Hematopoietic multipotent progenitor cell treated with erythropoietin and hydrocortisone succinate and interleukin-3 and kit ligand, for 6 days (in vitro differentiated cells): Measurements from ENCODE around the gene RB1.
"Not testable (repeated sequence)": the region's sequence is repeated elsewhere in the genome, so short reads cannot be mapped to it uniquely, and the experiment has no call there.

ENCODE experiments used
- DNase-seq: peaks from one replicate; pipeline ENCODE4 v3.0.0-alpha.2; 2015

RB1 gene

DNA sequence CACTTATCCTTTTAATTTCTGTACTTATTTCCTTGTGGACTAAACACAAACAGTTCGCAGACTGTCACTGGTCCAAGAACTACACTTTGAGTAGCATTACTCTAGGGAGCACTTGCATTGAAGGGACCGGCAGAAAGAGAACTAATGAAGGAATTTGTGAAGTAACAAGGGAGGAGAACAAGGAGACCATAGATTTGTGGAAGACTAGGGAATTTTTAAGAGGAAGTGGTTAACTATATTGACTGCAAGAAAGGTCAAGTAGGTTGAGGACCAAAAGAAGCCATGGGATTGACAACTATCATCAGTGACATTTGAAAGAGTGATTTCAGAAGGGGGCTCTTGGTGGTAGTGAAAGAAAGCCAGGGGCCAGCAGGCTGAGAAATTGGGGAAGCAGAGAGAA is 4.0 kb upstream of the RB1 start:
- DNase-seq, result no peak

DNA sequence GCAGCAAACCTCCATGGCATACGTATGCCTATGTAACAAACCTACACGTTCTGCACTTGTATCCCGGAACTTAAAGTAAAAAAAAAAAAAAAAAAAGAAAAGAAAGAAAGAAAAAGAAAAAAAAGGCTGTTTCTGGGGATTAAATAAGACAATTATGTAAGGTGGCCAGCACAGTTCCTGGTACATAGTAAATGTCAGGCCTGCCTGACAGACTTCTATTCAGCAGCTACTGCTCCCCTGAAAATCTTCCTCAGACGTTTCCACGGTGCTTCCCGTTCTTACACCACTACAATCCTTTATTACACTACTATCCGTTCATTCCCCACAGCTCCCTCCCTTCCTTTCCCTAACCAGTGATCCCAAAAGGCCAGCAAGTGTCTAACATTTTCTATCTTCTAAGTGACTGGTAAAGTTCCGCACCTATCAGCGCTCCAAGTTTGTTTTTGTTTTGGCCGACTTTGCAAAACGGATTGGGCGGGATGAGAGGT is 636 bp upstream of the RB1 start:
- no peak for DNase-seq

DNA sequence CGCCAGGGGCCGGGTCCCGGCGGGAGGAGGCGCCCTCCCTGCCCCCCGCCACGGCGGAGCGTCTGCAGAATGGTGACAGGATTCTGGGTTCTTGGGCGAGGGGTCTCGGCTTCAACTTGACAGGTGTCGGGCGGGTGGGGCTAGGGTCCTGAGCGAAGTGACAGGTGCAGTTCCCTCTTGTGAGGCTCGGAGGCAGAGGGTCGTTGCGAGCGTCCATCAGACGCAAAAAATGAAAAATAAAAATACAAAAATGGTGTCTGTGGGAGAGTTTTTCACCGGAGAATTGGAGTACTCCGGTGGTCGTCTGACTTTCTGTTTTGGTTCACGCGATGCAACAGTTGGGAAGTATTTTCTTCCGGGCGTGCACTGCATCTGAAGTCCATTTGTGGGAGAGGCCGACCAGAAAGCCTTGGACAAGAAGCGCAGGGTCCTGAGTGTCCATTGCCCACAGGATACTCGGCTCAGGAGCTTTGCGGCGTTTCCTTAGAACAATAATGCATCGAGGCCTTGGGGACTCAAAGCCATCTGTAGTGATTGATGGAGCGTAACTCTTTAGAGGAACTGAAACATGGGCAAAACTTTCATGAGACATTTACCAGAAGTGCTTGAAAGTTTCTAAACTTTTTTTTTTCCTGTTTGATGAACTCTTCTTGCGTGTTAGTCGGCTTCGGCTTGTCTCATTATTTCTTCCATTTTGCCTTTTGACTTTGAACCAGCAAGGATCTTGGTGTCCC is 759 bp downstream of the RB1 start:
- peak; percentile 71 for DNase-seq

DNA sequence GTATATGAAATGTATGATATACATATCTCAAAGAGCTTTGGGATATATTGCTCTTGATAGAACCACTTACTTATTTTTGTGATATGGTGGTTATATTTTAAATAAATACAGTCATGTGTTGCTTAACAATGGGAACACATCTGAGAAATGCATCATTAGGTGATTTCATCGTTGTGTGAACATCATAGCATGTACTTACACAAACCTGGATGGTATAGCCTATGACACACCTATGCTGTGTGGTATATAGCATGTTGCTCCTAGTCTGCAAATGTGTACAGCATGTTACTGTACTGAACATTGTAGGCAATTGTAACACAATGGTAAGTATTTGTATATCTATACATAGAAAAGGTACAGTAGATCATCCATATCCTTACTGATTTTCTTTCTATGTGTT is 7.7 kb downstream of the RB1 start:
- DNase-seq, result no peak

DNA sequence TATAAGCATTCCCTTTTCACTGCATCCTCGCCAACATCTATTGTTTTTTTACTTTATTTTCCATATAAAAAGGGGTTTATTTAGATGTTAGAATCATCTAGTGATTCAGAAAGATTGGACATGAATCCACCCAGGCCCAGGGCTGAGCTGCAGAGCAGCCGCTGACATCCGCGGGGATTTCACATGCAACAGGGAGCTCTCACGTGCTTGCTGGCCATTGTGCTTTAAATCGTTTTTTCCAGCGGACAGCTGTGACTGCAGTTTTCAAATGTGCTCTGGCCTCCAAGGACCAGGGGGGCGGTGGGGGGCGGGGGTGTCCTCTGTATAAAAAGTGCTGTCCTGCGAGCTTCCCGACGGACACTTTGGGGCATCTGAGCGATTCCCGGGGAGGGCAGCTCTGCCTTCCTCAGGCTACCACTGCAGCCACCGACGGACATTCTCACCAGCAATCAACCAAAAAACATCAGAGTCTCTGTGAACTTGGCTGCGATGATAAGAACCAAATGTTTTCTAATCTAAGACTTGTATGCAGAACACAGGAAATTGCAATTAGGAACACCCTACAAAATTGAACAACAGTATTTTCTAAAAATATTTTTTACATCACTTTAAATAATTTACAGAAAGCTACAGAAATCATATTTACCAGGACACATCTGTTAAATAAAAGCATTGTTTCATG is 12.6 kb downstream of the RB1 start:
- peak; percentile 60 for DNase-seq

DNA sequence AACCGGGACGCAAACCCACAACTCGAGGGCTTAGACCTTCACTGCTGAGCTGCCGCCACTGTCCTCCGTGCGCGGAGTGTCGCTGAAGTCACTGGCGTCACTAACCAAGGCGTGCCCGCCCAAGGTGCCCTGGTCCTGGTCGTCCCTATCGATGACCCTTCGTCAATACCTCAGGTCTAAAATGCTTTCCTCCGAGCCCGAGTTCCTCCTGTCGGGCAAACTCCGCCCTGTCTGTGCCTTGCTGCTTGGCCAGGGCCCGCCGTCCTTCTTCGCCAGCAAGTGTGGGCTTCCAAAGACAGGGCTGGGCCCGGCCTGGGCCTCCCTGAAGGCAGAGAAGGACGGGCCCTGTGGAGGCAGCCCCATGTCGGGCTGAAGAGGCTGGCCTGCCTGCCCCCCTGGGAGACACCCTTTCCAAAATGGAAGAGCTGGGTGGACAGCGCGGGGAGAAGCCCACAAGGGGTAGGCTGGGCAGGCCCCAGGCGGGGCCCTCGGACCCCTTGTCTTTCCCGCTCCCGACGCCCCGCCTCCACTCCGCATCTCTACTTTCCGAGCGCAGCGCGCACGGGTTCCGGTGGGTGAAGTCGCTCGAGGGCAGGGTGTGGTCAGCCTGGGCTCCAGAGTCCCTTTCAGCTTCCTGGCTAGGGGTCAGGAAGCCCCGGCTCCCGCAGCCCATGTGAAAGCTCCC is 13.4 kb downstream of the RB1 start:
- no peak for DNase-seq

DNA sequence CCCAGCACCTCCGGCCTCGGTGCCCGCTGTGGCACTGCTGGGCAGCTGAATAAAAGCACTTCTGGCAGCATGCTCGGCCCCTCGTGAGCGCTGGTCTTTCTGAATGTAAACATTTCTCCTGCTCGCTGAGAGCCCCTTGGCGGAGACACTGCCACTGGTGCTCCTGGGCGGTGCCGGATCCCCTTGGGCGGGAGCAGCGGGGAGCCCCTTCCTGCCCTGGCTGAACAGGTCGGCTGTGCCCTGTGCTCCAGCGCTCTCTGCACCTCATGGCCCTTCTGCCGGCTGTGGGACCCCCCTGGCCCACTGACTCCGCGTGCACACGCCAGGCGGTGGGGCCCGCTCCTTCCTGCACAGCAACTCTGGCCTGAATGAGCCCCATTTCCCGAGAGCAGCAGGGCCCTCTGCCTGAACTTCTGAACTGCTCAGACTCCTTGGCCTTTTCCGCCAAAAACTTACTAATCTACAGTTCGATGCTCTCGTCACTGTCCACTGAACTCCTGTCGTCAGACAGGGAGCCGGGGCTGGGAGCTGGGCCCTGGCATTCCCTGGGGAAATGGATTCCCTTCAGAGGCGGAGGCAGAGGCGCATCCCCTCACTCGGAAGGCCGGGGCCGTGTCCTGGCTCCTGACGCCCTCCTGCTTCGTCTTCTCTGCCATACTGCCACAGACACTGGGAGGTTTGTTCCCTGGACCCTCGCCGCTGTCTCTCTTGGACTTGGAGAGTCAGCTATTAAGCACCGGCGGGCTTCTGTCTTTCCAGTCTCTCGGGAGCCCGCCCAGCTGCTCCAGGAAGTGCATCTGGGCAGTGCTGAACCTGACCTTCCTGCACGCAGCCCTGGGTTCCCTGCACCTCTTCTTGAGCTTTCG is 14.2 kb downstream of the RB1 start:
- DNase-seq, result no peak

DNA sequence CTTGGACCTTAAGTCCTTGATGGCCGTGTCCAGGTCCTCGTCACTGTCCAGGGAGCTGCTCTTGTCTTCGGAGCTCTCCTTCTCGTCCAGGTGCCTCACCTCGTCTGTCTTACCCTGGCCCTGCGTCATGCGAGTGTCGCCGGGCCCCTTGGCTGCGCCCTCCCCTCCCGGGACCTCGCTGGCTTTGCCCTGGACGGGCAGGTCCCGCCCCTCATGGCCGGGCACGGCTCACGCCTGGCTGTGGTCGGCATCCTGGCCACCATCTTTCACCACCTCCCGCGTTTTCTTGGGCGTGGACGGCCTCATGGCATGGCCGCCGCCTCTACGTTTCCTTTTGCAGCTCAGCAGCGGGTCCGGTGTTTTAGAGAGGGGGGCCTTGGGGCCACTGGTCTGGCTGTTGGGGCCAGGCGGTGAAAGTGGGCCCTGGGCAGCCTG is 14.8 kb downstream of the RB1 start:
- peak; percentile 16 for DNase-seq

DNA sequence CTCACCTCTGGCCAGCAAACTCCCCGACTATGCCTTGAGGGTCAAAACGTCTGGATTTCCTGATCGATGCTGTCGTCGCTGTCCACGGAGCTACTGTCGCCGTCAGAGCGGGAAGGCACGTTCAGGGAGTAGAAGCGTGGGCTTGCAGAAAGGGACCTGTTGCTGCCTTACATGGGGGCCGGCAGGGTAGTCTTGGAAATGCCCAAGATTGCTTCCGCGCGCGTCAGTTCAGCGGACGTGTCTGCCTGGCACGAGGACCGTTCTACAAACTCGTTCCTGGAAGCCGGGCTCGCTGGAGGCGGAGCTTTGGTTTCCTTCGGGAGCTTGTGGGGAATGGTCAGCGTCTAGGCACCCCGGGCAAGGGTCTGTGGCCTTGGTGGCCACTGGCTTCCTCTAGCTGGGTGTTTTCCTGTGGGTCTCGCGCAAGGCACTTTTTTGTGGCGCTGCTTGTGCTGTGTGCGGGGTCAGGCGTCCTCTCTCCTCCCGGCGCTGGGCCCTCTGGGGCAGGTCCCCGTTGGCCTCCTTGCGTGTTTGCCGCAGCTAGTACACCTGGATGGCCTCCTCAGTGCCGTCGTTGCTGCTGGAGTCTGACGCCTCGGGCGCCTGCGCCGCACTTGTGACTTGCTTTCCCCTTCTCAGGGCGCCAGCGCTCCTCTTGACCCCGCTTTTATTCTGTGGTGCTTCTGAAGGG is 15.4 kb downstream of the RB1 start:
- DNase-seq, result peak; percentile 21

DNA sequence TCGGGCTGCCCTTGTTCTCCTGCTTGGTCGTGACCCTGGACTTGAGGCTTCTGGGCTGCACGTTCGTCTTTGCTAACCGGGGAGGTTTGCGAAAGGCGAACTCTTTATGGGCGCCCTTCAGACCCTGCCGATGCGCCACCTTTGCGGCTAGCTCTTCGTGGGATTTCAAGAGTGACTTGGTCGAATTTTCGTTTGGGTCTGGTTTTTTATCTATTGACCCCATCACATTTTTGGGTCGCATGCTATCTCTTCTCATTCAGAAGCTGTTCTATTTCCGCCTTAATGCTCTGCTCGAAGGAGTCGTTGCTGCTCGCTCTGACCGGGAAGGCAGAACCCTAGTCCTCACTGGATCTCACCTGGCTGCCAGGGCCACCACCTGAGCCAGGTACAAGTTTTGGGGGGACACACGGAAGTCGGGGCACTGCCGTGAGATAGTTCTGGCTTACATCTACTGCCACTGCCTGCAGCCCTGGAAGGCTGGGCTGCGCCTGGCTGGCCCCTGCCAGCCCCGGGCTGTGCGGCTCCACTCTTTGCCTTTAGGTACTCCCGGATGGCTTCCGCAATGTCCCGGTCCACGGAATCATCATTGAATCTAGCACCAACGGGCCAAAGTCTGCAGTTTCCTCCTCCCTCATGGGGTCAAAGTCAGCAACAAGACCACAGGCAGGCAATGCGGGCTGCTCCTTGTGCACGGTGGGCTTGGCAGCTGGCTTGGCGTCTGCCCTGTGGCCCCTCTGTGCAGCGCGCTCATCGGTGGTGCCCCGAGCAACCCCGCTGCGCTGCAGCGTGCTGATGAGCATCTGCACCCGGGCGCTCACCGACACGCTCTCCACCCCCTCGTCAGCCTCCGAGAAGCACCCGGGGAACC is 16.2 kb downstream of the RB1 start:
- peak; percentile 57 for DNase-seq

DNA sequence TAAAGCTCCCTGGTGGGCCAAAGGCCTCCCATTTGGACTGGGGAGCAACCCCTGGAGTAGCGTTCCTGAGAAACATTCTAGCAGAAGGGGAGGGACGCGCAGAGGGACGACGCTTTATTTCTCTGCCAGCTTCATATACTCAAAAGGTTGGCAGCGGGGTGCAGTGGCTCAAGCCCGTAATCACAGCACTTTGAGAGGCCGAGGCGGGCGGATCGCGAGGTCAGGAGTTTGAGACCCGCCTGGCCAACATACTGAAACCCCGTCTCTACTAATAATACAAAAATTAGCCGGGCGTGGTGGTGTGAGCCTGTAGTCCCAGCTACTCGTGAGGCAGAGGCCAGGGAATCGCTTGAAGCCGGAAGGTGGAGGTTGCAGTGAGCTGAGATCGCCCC is 16.8 kb downstream of the RB1 start:
- no peak for DNase-seq

DNA sequence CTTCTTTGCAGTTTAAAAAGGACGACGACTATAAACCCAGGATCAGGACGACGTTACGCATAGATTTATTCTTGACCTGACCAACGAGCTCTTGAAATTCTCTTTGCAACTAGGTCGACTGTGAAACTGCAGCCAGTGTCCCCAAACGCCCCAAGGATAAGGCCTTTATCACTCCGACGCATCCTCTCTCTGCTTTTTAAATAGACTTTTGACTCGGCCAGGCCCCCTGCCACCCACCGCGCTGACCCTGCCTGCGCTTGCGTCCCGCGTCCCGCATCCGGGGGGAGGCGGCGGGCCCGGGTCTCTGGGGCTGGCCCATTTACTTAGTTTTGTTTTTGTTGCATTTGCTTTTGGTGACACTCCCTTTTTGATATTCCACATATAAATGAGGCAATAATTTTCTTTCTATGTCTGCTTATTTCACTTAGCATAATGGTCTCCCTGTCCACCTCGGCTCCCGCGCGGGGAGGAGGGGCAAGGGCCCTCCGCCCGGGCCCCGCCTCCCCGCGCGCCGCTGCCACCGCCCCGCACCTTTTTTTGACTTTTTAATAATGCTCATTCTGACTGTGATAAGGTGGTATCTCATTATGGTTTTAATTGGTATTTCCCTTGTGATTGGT is 17.4 kb downstream of the RB1 start:
- peak; percentile 51 for DNase-seq

DNA sequence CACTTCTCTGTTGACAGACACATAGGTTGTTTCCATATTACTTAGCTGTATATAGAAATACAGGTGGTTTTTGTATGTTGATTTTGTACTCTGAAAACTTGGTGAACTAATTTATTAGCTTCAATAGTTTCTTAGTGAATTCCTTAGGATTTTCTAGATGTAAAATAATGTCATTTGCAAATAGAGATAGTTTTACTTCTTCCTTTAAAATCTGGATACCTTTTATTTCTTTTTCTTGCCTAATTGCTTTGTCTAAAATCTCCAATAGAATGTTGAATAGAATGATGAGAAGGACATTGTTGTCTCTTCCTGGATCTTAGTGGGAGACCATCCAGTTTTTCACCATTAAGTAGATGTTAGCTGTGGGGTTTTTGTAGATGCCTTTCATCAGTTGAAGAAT is 18.7 kb downstream of the RB1 start:
- DNase-seq, result no peak

DNA sequence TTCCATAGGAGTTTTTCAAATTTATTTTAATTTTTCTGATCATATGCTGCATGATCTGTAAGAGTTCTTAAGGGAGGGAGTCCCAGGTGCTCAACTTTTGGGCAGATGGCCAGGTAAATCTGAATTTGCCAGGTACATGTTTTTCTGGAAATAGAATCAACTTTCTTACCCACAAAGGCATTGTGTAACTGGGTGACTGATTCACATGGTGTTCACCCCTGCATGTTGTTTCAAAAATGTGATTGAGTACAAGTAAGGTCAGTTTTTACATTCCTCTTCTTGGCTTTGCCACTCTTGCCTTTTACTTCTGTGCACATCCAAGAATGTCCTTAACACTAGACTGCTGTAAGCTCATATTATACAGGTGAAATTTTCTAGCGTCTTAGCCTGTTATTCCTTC is 30.4 kb downstream of the RB1 start:
- DNase-seq, result no peak

DNA sequence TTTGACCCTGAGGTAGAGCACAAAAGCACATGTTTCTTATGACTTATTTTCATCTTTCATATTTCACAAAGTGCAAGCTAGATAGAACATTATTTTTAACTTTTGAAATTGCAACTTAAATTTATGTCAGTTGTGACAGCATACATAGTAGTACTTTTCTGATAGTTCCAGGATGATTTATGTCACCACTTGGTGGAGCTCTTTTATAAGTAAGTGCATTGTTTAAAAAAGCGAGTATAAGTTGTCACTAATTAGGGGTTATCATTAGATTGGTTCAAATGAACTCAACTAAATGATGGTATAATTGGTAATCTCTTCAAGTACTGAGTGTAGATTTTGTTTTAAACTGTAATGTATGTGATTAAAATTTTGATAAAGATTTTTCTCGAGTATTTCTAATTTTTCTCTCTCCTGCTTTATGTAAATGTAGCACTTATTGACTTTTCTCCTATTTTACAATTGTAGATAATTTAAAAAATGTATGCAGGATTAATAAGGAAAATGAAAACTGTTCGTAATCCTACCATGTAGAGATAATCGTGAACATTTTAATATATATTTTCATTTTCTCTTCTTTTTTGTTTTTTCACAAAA is 31.1 kb downstream of the RB1 start:
- peak; percentile 80 for DNase-seq

DNA sequence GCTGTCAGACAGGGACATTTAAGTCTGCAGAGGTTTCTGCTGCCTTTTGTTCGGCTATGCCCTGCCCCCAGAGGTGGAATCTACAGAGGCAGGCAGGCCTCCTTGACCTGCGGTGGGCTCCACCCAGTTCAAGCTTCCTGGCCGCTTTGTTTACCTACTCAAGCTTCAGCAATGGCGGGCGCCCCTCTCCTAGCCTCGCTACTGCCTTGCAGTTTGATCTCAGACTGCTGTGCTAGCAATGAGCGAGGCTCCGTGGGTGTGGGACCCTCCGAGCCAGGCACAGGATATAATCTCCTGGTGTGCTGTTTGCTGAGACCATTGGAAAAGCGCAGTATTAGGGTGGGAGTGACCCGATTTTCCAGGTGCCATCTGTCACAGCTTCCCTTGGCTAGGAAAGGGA is 35.6 kb downstream of the RB1 start:
- DNase-seq, result not testable (repeated sequence)

DNA sequence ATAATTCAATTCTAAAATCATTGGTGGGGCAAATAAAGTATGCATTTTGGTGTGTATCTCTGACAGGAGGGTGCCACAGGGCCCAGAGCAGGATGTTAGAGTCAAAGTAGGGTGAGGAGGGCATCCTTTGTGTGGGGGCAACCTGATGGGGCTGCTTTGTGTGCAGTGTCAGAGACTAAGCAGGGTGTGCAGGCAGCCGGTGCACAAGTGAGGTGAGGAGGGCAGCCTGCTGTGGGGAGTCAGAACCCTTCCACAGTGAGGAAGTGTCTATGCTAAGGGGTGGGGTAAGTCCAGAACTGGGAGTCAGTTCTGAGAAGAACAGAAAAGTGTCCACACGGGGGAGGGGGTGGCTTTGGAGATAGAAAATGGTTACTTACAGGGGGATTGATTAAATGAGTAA is 40.7 kb downstream of the RB1 start:
- no peak for DNase-seq

DNA sequence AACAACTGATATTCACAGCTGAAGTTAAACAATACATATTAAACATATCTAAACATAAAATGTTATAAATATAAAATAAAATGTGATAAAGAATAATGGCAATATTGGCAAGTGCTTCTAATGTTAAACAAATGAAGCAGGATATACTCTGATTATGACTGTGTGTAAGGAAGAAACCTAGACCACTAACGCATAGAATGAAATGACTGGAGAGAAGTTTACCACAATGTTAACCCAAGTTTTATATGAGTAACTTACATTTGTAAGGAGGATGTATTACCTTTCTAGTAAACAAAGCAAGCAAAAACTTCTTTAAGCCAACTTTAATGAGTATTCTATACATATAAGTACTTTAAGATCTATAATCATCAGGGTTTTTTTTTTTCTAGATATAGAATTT is 43.0 kb downstream of the RB1 start:
- DNase-seq, result no peak

DNA sequence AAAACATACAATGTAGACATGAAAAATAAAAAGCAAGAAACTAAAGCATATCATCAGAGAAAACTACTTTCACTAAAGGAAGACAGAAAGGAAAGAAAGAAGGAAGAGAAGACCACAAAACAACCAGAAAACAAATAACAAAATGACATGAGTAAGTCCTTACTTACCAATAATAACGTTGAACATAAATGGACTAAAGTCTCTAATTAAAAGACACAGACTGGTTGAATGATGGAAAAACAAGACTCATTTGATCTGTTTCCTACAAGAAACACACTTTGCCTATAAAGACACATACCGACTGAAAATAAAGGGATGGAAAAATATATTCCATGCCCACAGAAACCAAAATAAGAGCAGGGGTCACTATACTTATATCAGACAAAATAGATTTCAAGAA is 46.0 kb downstream of the RB1 start:
- no peak for DNase-seq

DNA sequence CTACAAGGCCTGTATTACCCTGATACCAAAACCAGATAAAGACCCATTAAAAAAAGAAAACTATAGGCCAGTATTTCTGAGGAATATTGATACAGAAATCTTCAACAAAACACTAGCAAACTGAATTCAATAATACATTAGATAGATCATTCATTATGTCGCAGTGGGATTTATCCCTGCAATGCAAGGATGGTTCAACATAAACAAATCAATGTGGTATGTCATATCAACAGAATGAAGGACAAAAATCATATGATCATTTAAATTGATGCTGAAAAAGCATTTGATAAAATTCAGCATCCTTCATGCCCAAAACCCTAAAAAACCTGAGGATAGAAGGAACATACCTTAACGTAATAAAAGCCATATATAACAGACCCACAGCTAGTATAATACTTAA is 50.0 kb downstream of the RB1 start:
- DNase-seq, result no peak
